K562 (cell line): ENCODE measurements around the gene BIK. TPM values are rescaled to one million over a fixed set of nuclear protein-coding genes. Genes with fewer than 3 reads are reported as not detected.

ENCODE experiments used
- ATAC-seq: fragments of 200-7000 bp; cut with Tn5 transposase; 3 replicates; pipeline ENCODE4 v1.9.1; 2020; ENCODE audit warnings: moderate library complexity
- BruUV-seq: library from RNA; stranded (reverse); fragments of 400-500 nt; replicated peaks from 2 replicates; lab custom pipeline; 2021; lab: Mats Ljungman, UMichigan
- CTCF ChIA-PET: fragments of 300-600 bp; formaldehyde crosslinking; extraction: SDS; loops from one replicate; lab custom pipeline; 2021; ENCODE audit warnings: low intra/inter-chr PET ratio; lab: Yijun Ruan, JAX
- POLR2A ChIA-PET: fragments of 300-600, 350-650 bp; sonication (Branson Sonifier 250); formaldehyde crosslinking; extraction: SDS; loops from one replicate; lab custom pipeline; 2021; ENCODE audit warnings: antibody characterized with exemption, inconsistent platforms; lab: Yijun Ruan, JAX
- DNase-seq, 4 experiments: peaks; one replicate each; pipeline versions ENCODE4 v3.0.0 to v3.0.0-alpha.2; 2011 to 2018; ENCODE audit warnings: low spot score in 3 of 4, mixed read lengths in 3 of 4; ENCODE audit errors: extremely low read depth in 1 of 4
- FAIRE-seq: peaks from 2 replicates; lab custom pipeline; 2011; peaks lifted over from hg19 to GRCh38; lab: Jason Lieb, UNC
- H2AFZ ChIP-seq: 2 replicates; pipeline ENCODE4 v1.6.0; 2011; ENCODE audit warnings: low read depth, low read length, control low read depth, inconsistent platforms
- H3K27ac ChIP-seq: fragments of 200-600 bp; 3 replicates; pipeline ENCODE4 v1.8.0; 2011; ENCODE audit warnings: low read depth, mild to moderate bottlenecking, control low read depth, inconsistent platforms, low read length, moderate library complexity, mixed read lengths; ENCODE audit errors: extremely low read depth
- H3K27me3 ChIP-seq, 2 experiments: fragments of 300-600 bp in 1 of 2; 2 replicates in 1 of 2; 3 replicates in 1 of 2; pipeline versions ENCODE4 v1.6.0 to v1.8.0; 2011; ENCODE audit warnings: inconsistent platforms in 2 of 2, low read length in 2 of 2, mild to moderate bottlenecking in 1 of 2, mixed read lengths in 1 of 2, moderate library complexity in 1 of 2; ENCODE audit not compliant: control insufficient read depth in 2 of 2, insufficient read depth in 2 of 2
- H3K36me3 ChIP-seq: fragments of 300-600 bp; 3 replicates; pipeline ENCODE4 v1.8.0; 2011; ENCODE audit warnings: mild to moderate bottlenecking, low read length, inconsistent platforms; ENCODE audit not compliant: control insufficient read depth, insufficient read depth
- H3K4me1 ChIP-seq, 2 experiments: fragments of 200-600 bp in 1 of 2; replicated peaks in 1 of 2; 2 replicates in 1 of 2; 3 replicates in 1 of 2; pipeline versions ENCODE4 v1.5.1 to v1.8.0; 2011; ENCODE audit warnings: inconsistent platforms in 2 of 2, low read length in 2 of 2, mild to moderate bottlenecking in 1 of 2, mixed read lengths in 1 of 2, moderate library complexity in 1 of 2; ENCODE audit not compliant: control insufficient read depth in 2 of 2, insufficient read depth in 2 of 2
- H3K4me2 ChIP-seq: 2 replicates; pipeline ENCODE4 v1.6.1; 2011; ENCODE audit warnings: low read length, control low read depth, inconsistent platforms, mixed read lengths; ENCODE audit not compliant: insufficient read depth
- H3K4me3 ChIP-seq: fragments of 200-600 bp; sonication (generic), shearing (Covaris generic); 2 replicates; pipeline ENCODE4 v1.5.1; 2016; ENCODE audit warnings: control low read depth, inconsistent platforms
- H3K79me2 ChIP-seq: fragments of 200-600 bp; 3 replicates; pipeline ENCODE4 v1.8.0; 2011; ENCODE audit warnings: low read length, inconsistent platforms; ENCODE audit not compliant: control insufficient read depth, insufficient read depth
- H3K9ac ChIP-seq, 2 experiments: 2 replicates each; pipeline versions ENCODE4 v1.6.0 to v1.6.1; 2011; ENCODE audit warnings: low read depth in 2 of 2, low read length in 2 of 2, control low read depth in 1 of 2, inconsistent platforms in 1 of 2, mild to moderate bottlenecking in 1 of 2, mixed read lengths in 1 of 2; ENCODE audit not compliant: insufficient read depth in 1 of 2
- H3K9me1 ChIP-seq: one replicate; pipeline ENCODE4 v1.6.0; 2011; ENCODE audit warnings: inconsistent platforms, mild to moderate bottlenecking, low read length, moderate library complexity; ENCODE audit not compliant: control insufficient read depth, insufficient read depth
- H3K9me3 ChIP-seq: replicated peaks from 2 replicates; pipeline ENCODE4 v1.5.1; 2011; ENCODE audit warnings: low read depth, low read length, inconsistent platforms; ENCODE audit not compliant: control insufficient read depth, insufficient read depth
- H4K20me1 ChIP-seq: replicated peaks from 2 replicates; pipeline ENCODE4 v1.6.1; 2011; ENCODE audit warnings: low read length, inconsistent platforms, mixed read lengths; ENCODE audit not compliant: control insufficient read depth, insufficient read depth
- BCL6 ChIP-seq: fragments of 250-450 bp; sonication (Bioruptor Pico); IDR thresholded peaks from 2 replicates; pipeline ENCODE4 v1.4.0; 2020
- KAT8 ChIP-seq: fragments of 450-650 bp; IDR thresholded peaks from 2 replicates; pipeline ENCODE4 v1.6.1; 2016; ENCODE audit warnings: low read depth, mild to moderate bottlenecking
- MAFK ChIP-seq: IDR thresholded peaks from 2 replicates; pipeline ENCODE4 v1.6.1; 2011; ENCODE audit warnings: low read length, improper control_type of control experiment
- NEUROD1 ChIP-seq: fragments of 150-350 bp; IDR thresholded peaks from 2 replicates; pipeline ENCODE4 v1.6.1; 2014; ENCODE audit warnings: borderline replicate concordance, low read length, low read depth; ENCODE audit not compliant: partially characterized antibody
- NR1H2 ChIP-seq: sonication (generic); formaldehyde crosslinking; IDR thresholded peaks from 2 replicates; pipeline ENCODE4 v1.4.0; 2020; ENCODE audit warnings: mild to moderate bottlenecking, missing genetic modification reagents
- NUFIP1 ChIP-seq: fragments of 450-650 bp; IDR thresholded peaks from 2 replicates; pipeline ENCODE4 v1.6.1; 2018; ENCODE audit not compliant: partially characterized antibody
- SRSF3 ChIP-seq: fragments of 200-400 bp; formaldehyde crosslinking; IDR thresholded peaks from 2 replicates; pipeline ENCODE4 v1.6.1; 2016; ENCODE audit warnings: mild to moderate bottlenecking, low read length, moderate library complexity; ENCODE audit not compliant: insufficient read depth
- SUPT5H ChIP-seq: fragments of 450-650 bp; IDR thresholded peaks from 2 replicates; pipeline ENCODE4 v1.6.1; 2016
- TAL1 ChIP-seq: fragments of 450-650 bp; IDR thresholded peaks from 2 replicates; pipeline ENCODE4 v1.6.1; 2016; ENCODE audit warnings: mild to moderate bottlenecking
- TBL1XR1 ChIP-seq, 2 experiments: IDR thresholded peaks; 2 replicates each; pipeline ENCODE4 v1.6.1; 2012; ENCODE audit warnings: improper control_type of control experiment in 2 of 2, low read length in 2 of 2, mild to moderate bottlenecking in 1 of 2
- ZNF121 ChIP-seq: sonication (generic); formaldehyde crosslinking; conservative IDR thresholded peaks from 2 replicates; pipeline ENCODE4 v1.8.0; 2022; ENCODE audit warnings: missing genetic modification reagents
- ZNF146 ChIP-seq: IDR thresholded peaks from one replicate; pipeline ENCODE4 v1.6.1; 2018; ENCODE audit warnings: missing compliant biosample characterization; ENCODE audit not compliant: unreplicated experiment
- ZNF282 ChIP-seq: sonication (generic); formaldehyde crosslinking; IDR thresholded peaks from 2 replicates; pipeline ENCODE4 v1.8.1; 2023; ENCODE audit warnings: missing genetic modification reagents
- ZNF445 ChIP-seq: fragments of 250-450 bp; sonication (Bioruptor Pico); IDR thresholded peaks from 2 replicates; pipeline ENCODE4 v1.4.0; 2020; ENCODE audit warnings: low read depth, mild to moderate bottlenecking, moderate library complexity
- ZNF589 ChIP-seq: fragments of 200-800 bp; sonication (Bioruptor generic); IDR thresholded peaks from 2 replicates; pipeline ENCODE4 v1.6.1; 2016; ENCODE audit warnings: low read depth, missing genetic modification characterization, missing compliant biosample characterization
- ZNF695 ChIP-seq: fragments of 450-650 bp; formaldehyde crosslinking; IDR thresholded peaks from 2 replicates; pipeline ENCODE4 v1.4.0; 2020; ENCODE audit warnings: mild to moderate bottlenecking, moderate library complexity
- WGBS: fragments of 100-300 bp; shearing (Covaris generic); methylation state at CpG from one replicate; pipeline ENCODE4 v1.1.6; 2016; ENCODE audit warnings: low coverage, mixed read lengths; ENCODE audit not compliant: insufficient coverage; ENCODE audit errors: missing lambda C conversion rate; 5-methylcytosine and 5-hydroxymethylcytosine counted together
- in situ Hi-C: fragments of 300-500 bp; cut with MboI; formaldehyde crosslinking; loops from 4 replicates; pipeline ENCODE4 v1.15.0; 2018; ENCODE audit warnings: inconsistent platforms, mixed read lengths
- intact Hi-C: fragments of 100-400 bp; cut with micrococcal nuclease; formaldehyde crosslinking; loops from 2 replicates; pipeline ENCODE4 v1.14.2; 2022
- polyA plus RNA-seq, 8 experiments: library from polyadenylated mRNA; depleted of rRNA in 4 of 8; stranded (reverse) in 5 of 8; unstranded in 3 of 8; fragments of >200 nt; fragmentation: Nextera tagmentation in 2 of 8; fragmentation: Illumina TruSeq in 1 of 8; extraction: Ambion mirVana in 2 of 8; extraction: Trizol in 1 of 8; gene quantifications; 2 replicates each; pipeline versions ENCODE4 v1.2.1 to v1.2.3, GENCODE V29; 2011 to 2014; ENCODE audit warnings: inconsistent platforms in 1 of 8, missing spikeins in 1 of 8
- total RNA-seq, 7 experiments: library from RNA; depleted of rRNA in 6 of 7; stranded (reverse); fragments of >200 nt in 6 of 7; fragmentation: Illumina TruSeq in 2 of 7; extraction: Trizol in 2 of 7; gene quantifications; 2 replicates each; pipeline versions ENCODE4 v1.2.1 to v1.2.3, GENCODE V29; 2011 to 2021; ENCODE audit warnings: low replicate concordance in 1 of 7
- TF ChIP-seq, protein P1 (sequence below): sonication (generic); formaldehyde crosslinking; IDR thresholded peaks from 2 replicates; pipeline ENCODE4 v1.8.1; 2023; ENCODE audit warnings: mild to moderate bottlenecking, missing genetic modification reagents
- TF ChIP-seq, protein P2 (sequence below): IDR thresholded peaks from 2 replicates; pipeline ENCODE4 v1.6.1; 2016; ENCODE audit warnings: missing genetic modification characterization, missing compliant biosample characterization
- TF ChIP-seq, protein P3 (sequence below): fragments of 250-450 bp; sonication (Bioruptor Pico); IDR thresholded peaks from 2 replicates; pipeline ENCODE4 v1.4.0; 2020; ENCODE audit warnings: mild to moderate bottlenecking, moderate library complexity, borderline replicate concordance

Gene BIK
- total and polyA plus RNA-seq, 9 of the 15 experiments (the other 6 are each of a cell fraction or from before 2014, with no cell fraction given): 0.08 to 0.23 (median 0.18) TPM; not detected in 4

DNA sequence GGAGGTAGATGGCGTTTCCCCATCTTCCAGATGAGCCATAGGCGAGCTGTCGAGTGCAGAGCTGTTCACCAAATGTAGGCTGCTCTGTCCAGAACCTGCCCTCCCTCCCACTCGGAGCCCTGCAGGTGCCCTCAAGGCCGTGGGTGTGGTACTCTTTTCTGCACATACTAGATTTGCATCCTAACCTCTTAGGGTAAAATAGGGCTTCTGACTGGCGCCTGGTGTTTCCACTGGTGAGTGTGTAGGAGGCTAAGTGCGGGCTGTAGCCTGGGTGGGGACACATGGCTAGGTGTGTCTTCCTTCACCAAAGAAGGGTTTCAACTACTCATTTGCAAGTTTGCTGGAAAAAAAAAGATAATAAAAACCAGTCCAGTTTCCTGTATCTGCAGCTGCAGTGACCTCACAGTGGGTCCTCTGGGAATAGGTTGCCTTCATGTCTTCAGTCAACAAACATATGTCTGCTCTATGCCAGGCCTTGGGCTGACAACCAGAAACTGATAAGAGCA, 8.5 kb downstream of the BIK start:
- Histone ChIP-seq H3K79me2 (no peaks in the 10 kb centered on the region), H3K4me3 (no peak overlapping the region), H3K9me3 (no peaks in the 10 kb centered on the region), H3K4me2 (no peak overlapping the region), H3K36me3 (no peaks in the 10 kb centered on the region), H3K27ac (no peak overlapping the region), H3K9ac (no peak overlapping the region; a peak in 1 of 4 replicates), H3K27me3 (no peaks in the 10 kb centered on the region), H2AFZ (no peak overlapping the region), H4K20me1 (no peaks in the 10 kb centered on the region), H3K4me1 (peaks cover 9 to 10% of the 10 kb centered on the region in 2 experiments; a peak in 3 of 5 replicates), H3K9me1 (no peaks in the 10 kb centered on the region)
- ChIA-PET CTCF (no interaction called here), POLR2A (no interaction called here)
- no peak for FAIRE-seq
- BruUV-seq: no TSS peak
- WGBS: 41% methylated on average over 5 of the region's 7 CpGs
- in situ Hi-C loops (no loop called here), intact Hi-C loops (no loop called here)
- DNase-seq: no peak
- ATAC-seq: no peak
- no peak for TF ChIP-seq KAT8
- no peak for TF ChIP-seq SRSF3
- no peak for TF ChIP-seq ZNF445 (CRISPR knock-in tag)
- TF ChIP-seq TBL1XR1 (IDR thresholded peaks at IDR 0.05; ENCODE audit: low read length in 2 of 2): no peak
- no peak for TF ChIP-seq TAL1
- TF ChIP-seq, protein P1, sequence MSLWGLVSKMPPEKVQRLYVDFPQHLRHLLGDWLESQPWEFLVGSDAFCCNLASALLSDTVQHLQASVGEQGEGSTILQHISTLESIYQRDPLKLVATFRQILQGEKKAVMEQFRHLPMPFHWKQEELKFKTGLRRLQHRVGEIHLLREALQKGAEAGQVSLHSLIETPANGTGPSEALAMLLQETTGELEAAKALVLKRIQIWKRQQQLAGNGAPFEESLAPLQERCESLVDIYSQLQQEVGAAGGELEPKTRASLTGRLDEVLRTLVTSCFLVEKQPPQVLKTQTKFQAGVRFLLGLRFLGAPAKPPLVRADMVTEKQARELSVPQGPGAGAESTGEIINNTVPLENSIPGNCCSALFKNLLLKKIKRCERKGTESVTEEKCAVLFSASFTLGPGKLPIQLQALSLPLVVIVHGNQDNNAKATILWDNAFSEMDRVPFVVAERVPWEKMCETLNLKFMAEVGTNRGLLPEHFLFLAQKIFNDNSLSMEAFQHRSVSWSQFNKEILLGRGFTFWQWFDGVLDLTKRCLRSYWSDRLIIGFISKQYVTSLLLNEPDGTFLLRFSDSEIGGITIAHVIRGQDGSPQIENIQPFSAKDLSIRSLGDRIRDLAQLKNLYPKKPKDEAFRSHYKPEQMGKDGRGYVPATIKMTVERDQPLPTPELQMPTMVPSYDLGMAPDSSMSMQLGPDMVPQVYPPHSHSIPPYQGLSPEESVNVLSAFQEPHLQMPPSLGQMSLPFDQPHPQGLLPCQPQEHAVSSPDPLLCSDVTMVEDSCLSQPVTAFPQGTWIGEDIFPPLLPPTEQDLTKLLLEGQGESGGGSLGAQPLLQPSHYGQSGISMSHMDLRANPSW (CRISPR knock-in tag): no peak
- no peak for TF ChIP-seq NEUROD1
- no peak for TF ChIP-seq MAFK
- no peak for TF ChIP-seq NR1H2 (CRISPR knock-in tag)
- TF ChIP-seq ZNF282 (CRISPR knock-in tag): no peak
- no peak for TF ChIP-seq BCL6 (CRISPR knock-in tag)
- TF ChIP-seq ZNF121 (CRISPR knock-in tag): no peak
- TF ChIP-seq, protein P2, sequence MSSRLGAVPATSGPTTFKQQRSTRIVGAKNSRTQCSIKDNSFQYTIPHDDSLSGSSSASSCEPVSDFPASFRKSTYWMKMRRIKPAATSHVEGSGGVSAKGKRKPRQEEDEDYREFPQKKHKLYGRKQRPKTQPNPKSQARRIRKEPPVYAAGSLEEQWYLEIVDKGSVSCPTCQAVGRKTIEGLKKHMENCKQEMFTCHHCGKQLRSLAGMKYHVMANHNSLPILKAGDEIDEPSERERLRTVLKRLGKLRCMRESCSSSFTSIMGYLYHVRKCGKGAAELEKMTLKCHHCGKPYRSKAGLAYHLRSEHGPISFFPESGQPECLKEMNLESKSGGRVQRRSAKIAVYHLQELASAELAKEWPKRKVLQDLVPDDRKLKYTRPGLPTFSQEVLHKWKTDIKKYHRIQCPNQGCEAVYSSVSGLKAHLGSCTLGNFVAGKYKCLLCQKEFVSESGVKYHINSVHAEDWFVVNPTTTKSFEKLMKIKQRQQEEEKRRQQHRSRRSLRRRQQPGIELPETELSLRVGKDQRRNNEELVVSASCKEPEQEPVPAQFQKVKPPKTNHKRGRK (tag): no peak
- TF ChIP-seq NUFIP1: no peak
- TF ChIP-seq SUPT5H: no peak
- no peak for TF ChIP-seq ZNF589 (CRISPR knock-in tag)
- TF ChIP-seq, protein P3, sequence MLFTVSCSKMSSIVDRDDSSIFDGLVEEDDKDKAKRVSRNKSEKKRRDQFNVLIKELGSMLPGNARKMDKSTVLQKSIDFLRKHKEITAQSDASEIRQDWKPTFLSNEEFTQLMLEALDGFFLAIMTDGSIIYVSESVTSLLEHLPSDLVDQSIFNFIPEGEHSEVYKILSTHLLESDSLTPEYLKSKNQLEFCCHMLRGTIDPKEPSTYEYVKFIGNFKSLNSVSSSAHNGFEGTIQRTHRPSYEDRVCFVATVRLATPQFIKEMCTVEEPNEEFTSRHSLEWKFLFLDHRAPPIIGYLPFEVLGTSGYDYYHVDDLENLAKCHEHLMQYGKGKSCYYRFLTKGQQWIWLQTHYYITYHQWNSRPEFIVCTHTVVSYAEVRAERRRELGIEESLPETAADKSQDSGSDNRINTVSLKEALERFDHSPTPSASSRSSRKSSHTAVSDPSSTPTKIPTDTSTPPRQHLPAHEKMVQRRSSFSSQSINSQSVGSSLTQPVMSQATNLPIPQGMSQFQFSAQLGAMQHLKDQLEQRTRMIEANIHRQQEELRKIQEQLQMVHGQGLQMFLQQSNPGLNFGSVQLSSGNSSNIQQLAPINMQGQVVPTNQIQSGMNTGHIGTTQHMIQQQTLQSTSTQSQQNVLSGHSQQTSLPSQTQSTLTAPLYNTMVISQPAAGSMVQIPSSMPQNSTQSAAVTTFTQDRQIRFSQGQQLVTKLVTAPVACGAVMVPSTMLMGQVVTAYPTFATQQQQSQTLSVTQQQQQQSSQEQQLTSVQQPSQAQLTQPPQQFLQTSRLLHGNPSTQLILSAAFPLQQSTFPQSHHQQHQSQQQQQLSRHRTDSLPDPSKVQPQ (CRISPR knock-in tag): no peak
- TF ChIP-seq ZNF695 (CRISPR knock-in tag): no peak
- TF ChIP-seq ZNF146 (CRISPR knock-in tag): no peak
